GM20000 (cell line): Measurements from ENCODE around the gene EWSR1.

Experiments
- DNase-seq: peaks from one replicate; pipeline ENCODE4 v3.0.0; 2012; ENCODE audit warnings: low spot score
- CTCF ChIP-seq: IDR thresholded peaks from 2 replicates; pipeline ENCODE4 v1.5.1; 2012; ENCODE audit warnings: mild to moderate bottlenecking, control low read depth; ENCODE audit errors: extremely low read depth, missing control alignments

The EWSR1 gene

GRCh38 chr22:29255064-29255621 is 12.9 kb upstream of the EWSR1 start:
- no peak for TF ChIP-seq CTCF
- no peak for DNase-seq

- TF ChIP-seq CTCF = no peak
- DNase-seq = no peak
Measured at GRCh38 chr22:29256606-29257325, 11.3 kb upstream of the EWSR1 start.

- no peak for DNase-seq
- TF ChIP-seq CTCF = no peak
Measured at GRCh38 chr22:29257751-29258181, 10.3 kb upstream of the EWSR1 start.

GRCh38 chr22:29258407-29259252 is 9.4 kb upstream of the EWSR1 start:
- DNase-seq = no peak
- no peak for TF ChIP-seq CTCF

- TF ChIP-seq CTCF = no peak
- DNase-seq = no peak
Measured at GRCh38 chr22:29259253-29259899, 8.7 kb upstream of the EWSR1 start.

- no peak for DNase-seq
- no peak for TF ChIP-seq CTCF
Measured at GRCh38 chr22:29260031-29260560, 8.0 kb upstream of the EWSR1 start.
